Measurements from ENCODE around the gene TSR1.

The TSR1 gene

GRCh38 chr17:2365132-2365531 lies 28.9 kb upstream of the TSR1 start:
- no peak overlapping the region for H3K27ac ChIP-seq (replicated peaks)
- DNase-seq (ENCODE audit: low read depth in 1 of 2, low spot score in 1 of 2) = no peak
- no peak overlapping the region for H3K4me3 ChIP-seq (replicated peaks; ENCODE audit: insufficient read depth, low read length)
- H3K27me3 ChIP-seq (ENCODE audit: insufficient read depth, poor library complexity, severe bottlenecking) = no peaks in the 10 kb centered on the region
- TF ChIP-seq, protein P1, sequence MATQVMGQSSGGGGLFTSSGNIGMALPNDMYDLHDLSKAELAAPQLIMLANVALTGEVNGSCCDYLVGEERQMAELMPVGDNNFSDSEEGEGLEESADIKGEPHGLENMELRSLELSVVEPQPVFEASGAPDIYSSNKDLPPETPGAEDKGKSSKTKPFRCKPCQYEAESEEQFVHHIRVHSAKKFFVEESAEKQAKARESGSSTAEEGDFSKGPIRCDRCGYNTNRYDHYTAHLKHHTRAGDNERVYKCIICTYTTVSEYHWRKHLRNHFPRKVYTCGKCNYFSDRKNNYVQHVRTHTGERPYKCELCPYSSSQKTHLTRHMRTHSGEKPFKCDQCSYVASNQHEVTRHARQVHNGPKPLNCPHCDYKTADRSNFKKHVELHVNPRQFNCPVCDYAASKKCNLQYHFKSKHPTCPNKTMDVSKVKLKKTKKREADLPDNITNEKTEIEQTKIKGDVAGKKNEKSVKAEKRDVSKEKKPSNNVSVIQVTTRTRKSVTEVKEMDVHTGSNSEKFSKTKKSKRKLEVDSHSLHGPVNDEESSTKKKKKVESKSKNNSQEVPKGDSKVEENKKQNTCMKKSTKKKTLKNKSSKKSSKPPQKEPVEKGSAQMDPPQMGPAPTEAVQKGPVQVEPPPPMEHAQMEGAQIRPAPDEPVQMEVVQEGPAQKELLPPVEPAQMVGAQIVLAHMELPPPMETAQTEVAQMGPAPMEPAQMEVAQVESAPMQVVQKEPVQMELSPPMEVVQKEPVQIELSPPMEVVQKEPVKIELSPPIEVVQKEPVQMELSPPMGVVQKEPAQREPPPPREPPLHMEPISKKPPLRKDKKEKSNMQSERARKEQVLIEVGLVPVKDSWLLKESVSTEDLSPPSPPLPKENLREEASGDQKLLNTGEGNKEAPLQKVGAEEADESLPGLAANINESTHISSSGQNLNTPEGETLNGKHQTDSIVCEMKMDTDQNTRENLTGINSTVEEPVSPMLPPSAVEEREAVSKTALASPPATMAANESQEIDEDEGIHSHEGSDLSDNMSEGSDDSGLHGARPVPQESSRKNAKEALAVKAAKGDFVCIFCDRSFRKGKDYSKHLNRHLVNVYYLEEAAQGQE (IDR thresholded peaks at IDR 0.05; ENCODE audit: insufficient replicate concordance, low read depth) = no peak
- TF ChIP-seq, protein P2, sequence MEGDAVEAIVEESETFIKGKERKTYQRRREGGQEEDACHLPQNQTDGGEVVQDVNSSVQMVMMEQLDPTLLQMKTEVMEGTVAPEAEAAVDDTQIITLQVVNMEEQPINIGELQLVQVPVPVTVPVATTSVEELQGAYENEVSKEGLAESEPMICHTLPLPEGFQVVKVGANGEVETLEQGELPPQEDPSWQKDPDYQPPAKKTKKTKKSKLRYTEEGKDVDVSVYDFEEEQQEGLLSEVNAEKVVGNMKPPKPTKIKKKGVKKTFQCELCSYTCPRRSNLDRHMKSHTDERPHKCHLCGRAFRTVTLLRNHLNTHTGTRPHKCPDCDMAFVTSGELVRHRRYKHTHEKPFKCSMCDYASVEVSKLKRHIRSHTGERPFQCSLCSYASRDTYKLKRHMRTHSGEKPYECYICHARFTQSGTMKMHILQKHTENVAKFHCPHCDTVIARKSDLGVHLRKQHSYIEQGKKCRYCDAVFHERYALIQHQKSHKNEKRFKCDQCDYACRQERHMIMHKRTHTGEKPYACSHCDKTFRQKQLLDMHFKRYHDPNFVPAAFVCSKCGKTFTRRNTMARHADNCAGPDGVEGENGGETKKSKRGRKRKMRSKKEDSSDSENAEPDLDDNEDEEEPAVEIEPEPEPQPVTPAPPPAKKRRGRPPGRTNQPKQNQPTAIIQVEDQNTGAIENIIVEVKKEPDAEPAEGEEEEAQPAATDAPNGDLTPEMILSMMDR (IDR thresholded peaks at IDR 0.05; ENCODE audit: insufficient read depth, low read length) = no peak
- no peak for TF ChIP-seq SPI1 (IDR thresholded peaks at IDR 0.05; ENCODE audit: borderline replicate concordance, low read depth)
- no peak for TF ChIP-seq POLR2AphosphoS5 (IDR thresholded peaks at IDR 0.05; ENCODE audit: low read depth)
- no peak for TF ChIP-seq GABPA (IDR thresholded peaks at IDR 0.05; ENCODE audit: low read depth)

DNA sequence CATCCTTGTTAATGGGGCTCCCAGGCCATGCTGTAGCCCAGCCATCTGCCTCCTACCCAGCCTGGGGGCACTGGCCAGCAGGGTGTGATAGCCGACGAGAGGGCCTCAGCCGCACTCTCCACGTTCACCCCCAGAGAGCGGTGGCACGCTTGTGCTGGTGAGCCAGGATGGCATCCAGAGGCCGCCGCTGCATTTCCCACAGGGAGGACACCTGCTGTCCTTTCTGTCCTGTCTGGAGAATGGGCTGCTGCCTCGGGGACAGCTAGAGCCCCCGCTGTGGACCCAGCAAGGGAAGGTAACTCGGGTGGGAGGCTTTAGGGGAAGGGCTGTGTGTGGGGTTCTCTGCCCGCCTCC lies 28.5 kb upstream of the TSR1 start:
- DNase-seq (ENCODE audit: low read depth in 1 of 2, low spot score in 1 of 2) = no peak
- TF ChIP-seq GABPA (IDR thresholded peaks at IDR 0.05; ENCODE audit: low read depth) (no peak), POLR2AphosphoS5 (IDR thresholded peaks at IDR 0.05; ENCODE audit: low read depth) (no peak), SPI1 (IDR thresholded peaks at IDR 0.05; ENCODE audit: borderline replicate concordance, low read depth) (no peak)
- TF ChIP-seq, protein P2 (IDR thresholded peaks at IDR 0.05; ENCODE audit: insufficient read depth, low read length) = no peak
- TF ChIP-seq, protein P1 (IDR thresholded peaks at IDR 0.05; ENCODE audit: insufficient replicate concordance, low read depth) = no peak
- Histone ChIP-seq H3K27me3 (ENCODE audit: insufficient read depth, poor library complexity, severe bottlenecking) (no peaks in the 10 kb centered on the region), H3K27ac (replicated peaks) (no peak overlapping the region), H3K4me3 (replicated peaks; ENCODE audit: insufficient read depth, low read length) (no peak overlapping the region)

- no peak for DNase-seq (ENCODE audit: low read depth in 1 of 2, low spot score in 1 of 2)
- H3K27ac ChIP-seq (replicated peaks) = no peak overlapping the region
- no peak overlapping the region for H3K4me3 ChIP-seq (replicated peaks; ENCODE audit: insufficient read depth, low read length)
- no peaks in the 10 kb centered on the region for H3K27me3 ChIP-seq (ENCODE audit: insufficient read depth, poor library complexity, severe bottlenecking)
- TF ChIP-seq, protein P1 (IDR thresholded peaks at IDR 0.05; ENCODE audit: insufficient replicate concordance, low read depth) = no peak
- TF ChIP-seq POLR2AphosphoS5 (IDR thresholded peaks at IDR 0.05; ENCODE audit: low read depth) = no peak
- no peak for TF ChIP-seq SPI1 (IDR thresholded peaks at IDR 0.05; ENCODE audit: borderline replicate concordance, low read depth)
- TF ChIP-seq, protein P2 (IDR thresholded peaks at IDR 0.05; ENCODE audit: insufficient read depth, low read length) = no peak
- no peak for TF ChIP-seq GABPA (IDR thresholded peaks at IDR 0.05; ENCODE audit: low read depth)
Observed at GRCh38 chr17:2363851-2364762, 27.9 kb upstream of the TSR1 start.

Data from HL-60 (cell line).